Measurements from ENCODE around the gene DOCK1. TPM values are rescaled to one million over a fixed set of nuclear protein-coding genes. Genes with fewer than 3 reads are reported as not detected.

DOCK1 gene
- total RNA-seq, 1 donor, result 99.7 TPM

- no peak for TF ChIP-seq CTCF (IDR thresholded peaks at IDR 0.05; ENCODE audit: insufficient read depth, low read depth, low read length)
- no peak overlapping the region for H3K4me3 ChIP-seq (ENCODE audit: low read depth, low read length)
- DNase-seq (ENCODE audit: low read depth), result no peak
Observed at GRCh38 chr10:127184582-127184981, 279.4 kb downstream of the DOCK1 start.

- no peak for DNase-seq (ENCODE audit: low read depth)
- no peak for TF ChIP-seq CTCF (IDR thresholded peaks at IDR 0.05; ENCODE audit: insufficient read depth, low read depth, low read length)
- no peak overlapping the region for H3K4me3 ChIP-seq (ENCODE audit: low read depth, low read length)
Observed at GRCh38 chr10:127186813-127187212, 281.6 kb downstream of the DOCK1 start.

GRCh38 chr10:127189226-127189625 lies 284.0 kb downstream of the DOCK1 start:
- no peak for DNase-seq (ENCODE audit: low read depth)
- H3K4me3 ChIP-seq (ENCODE audit: low read depth, low read length), result no peak overlapping the region
- no peak for TF ChIP-seq CTCF (IDR thresholded peaks at IDR 0.05; ENCODE audit: insufficient read depth, low read depth, low read length)

GRCh38 chr10:127190427-127190826 lies 285.2 kb downstream of the DOCK1 start:
- DNase-seq (ENCODE audit: low read depth), result no peak
- H3K4me3 ChIP-seq (ENCODE audit: low read depth, low read length), result no peak overlapping the region
- no peak for TF ChIP-seq CTCF (IDR thresholded peaks at IDR 0.05; ENCODE audit: insufficient read depth, low read depth, low read length)

- no peak for TF ChIP-seq CTCF (IDR thresholded peaks at IDR 0.05; ENCODE audit: insufficient read depth, low read depth, low read length)
- H3K4me3 ChIP-seq (ENCODE audit: low read depth, low read length), result no peak overlapping the region
- DNase-seq (ENCODE audit: low read depth), result peak; percentile 12
Observed at GRCh38 chr10:127193125-127193524, 287.9 kb downstream of the DOCK1 start.

- H3K4me3 ChIP-seq (ENCODE audit: low read depth, low read length), result no peak overlapping the region
- no peak for DNase-seq (ENCODE audit: low read depth)
Observed at GRCh38 chr10:127194111-127194510, 288.9 kb downstream of the DOCK1 start.

More at GRCh38 chr10:127194111-127194510, 288.9 kb downstream of the DOCK1 start:
- no peak for TF ChIP-seq CTCF (IDR thresholded peaks at IDR 0.05; ENCODE audit: insufficient read depth, low read depth, low read length)

Data from fibroblast of villous mesenchyme (primary cell).